HepG2 (cell line): Measurements from ENCODE around the gene CDK5R1.

Experiments
- TF ChIP-seq, protein P1 (sequence below): sonication (generic); formaldehyde crosslinking; IDR thresholded peaks from 2 replicates; pipeline ENCODE4 v1.5.0; 2020; ENCODE audit warnings: mild to moderate bottlenecking, missing genetic modification reagents, moderate library complexity
- TF ChIP-seq, protein P2 (sequence below): sonication (generic); formaldehyde crosslinking; IDR thresholded peaks from 2 replicates; pipeline ENCODE4 v1.9.0; 2021; ENCODE audit warnings: missing genetic modification reagents, borderline replicate concordance

DNA sequence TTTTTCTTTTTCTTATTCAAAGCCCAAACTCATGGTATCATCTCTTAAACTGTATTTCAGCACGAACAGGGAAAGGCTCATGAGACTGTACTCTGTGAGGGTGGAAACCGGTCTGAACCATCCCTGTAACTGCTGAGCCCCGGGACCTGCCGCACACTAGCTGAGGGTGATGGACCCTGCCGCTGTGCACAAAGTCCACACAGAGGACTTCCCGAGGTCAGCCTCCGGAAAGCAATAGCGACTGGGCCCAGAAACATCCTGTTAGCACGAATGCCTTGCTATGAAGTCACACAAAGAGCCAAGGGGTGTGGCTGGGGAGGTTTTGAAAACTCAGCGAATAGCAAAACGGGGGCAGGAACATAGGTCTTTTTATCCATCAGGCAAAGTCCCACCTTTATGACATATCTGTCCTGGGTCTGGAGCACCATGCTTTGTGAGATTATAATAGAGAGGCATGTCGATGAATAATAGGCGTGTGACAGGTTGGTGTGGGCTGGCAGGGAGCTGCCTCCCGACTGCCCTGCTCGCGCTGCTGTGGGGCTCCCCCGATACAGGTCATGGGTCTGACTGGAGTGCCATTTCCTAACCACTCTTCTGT, 33.4 kb downstream of the CDK5R1 start:
- TF ChIP-seq, protein P1, sequence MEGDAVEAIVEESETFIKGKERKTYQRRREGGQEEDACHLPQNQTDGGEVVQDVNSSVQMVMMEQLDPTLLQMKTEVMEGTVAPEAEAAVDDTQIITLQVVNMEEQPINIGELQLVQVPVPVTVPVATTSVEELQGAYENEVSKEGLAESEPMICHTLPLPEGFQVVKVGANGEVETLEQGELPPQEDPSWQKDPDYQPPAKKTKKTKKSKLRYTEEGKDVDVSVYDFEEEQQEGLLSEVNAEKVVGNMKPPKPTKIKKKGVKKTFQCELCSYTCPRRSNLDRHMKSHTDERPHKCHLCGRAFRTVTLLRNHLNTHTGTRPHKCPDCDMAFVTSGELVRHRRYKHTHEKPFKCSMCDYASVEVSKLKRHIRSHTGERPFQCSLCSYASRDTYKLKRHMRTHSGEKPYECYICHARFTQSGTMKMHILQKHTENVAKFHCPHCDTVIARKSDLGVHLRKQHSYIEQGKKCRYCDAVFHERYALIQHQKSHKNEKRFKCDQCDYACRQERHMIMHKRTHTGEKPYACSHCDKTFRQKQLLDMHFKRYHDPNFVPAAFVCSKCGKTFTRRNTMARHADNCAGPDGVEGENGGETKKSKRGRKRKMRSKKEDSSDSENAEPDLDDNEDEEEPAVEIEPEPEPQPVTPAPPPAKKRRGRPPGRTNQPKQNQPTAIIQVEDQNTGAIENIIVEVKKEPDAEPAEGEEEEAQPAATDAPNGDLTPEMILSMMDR (CRISPR knock-in tag) = no peak
- TF ChIP-seq, protein P2, sequence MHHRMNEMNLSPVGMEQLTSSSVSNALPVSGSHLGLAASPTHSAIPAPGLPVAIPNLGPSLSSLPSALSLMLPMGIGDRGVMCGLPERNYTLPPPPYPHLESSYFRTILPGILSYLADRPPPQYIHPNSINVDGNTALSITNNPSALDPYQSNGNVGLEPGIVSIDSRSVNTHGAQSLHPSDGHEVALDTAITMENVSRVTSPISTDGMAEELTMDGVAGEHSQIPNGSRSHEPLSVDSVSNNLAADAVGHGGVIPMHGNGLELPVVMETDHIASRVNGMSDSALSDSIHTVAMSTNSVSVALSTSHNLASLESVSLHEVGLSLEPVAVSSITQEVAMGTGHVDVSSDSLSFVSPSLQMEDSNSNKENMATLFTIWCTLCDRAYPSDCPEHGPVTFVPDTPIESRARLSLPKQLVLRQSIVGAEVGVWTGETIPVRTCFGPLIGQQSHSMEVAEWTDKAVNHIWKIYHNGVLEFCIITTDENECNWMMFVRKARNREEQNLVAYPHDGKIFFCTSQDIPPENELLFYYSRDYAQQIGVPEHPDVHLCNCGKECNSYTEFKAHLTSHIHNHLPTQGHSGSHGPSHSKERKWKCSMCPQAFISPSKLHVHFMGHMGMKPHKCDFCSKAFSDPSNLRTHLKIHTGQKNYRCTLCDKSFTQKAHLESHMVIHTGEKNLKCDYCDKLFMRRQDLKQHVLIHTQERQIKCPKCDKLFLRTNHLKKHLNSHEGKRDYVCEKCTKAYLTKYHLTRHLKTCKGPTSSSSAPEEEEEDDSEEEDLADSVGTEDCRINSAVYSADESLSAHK (CRISPR knock-in tag) = no peak
